ENCODE results near the gene C10orf67.

Gene C10orf67

DNA sequence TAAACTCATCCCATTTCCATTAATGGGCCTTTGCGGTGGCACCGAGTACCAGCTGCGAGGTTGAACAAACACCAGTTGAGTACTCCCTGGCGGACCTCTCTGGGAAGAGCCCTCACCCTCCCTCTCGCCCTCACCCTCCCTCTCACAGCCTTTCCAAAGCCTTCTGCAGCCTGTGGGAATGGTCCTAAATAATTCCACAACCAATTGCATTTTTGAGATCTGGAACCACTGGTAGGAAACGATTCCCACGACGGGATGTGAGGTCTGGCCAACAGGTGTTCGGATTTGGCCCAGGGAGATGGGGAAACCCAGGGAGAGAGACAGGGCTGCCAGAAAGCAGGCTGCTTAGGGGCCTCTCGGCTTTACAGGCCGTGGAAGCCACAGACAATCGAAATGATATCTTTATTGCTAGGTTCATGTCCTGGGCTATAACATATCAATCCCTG, 147.2 kb downstream of the C10orf67 start:
- no peak for DNase-seq (ENCODE audit: low read depth in 2 of 2)

DNA sequence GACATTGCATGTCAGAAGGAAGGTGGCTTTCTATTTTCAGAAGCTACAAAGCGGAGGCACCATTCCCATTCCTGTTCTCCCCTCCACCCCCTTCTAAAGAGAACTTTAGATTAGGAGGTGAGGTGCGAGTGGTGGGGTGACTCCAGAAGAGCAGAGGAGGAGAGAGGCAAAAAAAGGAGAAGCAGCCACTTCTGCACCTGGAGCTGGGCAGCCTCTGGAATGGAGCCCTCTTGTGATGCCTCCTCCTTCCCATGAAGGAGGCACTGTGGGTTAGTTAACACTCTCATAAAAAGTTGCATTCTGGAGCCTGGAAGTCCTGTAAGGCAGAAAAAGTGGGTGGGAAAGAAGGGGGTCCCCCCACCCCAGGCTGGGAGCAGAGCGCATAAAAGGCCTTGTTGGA, 147.7 kb downstream of the C10orf67 start:
- no peak for DNase-seq (ENCODE audit: low read depth in 2 of 2)

DNA sequence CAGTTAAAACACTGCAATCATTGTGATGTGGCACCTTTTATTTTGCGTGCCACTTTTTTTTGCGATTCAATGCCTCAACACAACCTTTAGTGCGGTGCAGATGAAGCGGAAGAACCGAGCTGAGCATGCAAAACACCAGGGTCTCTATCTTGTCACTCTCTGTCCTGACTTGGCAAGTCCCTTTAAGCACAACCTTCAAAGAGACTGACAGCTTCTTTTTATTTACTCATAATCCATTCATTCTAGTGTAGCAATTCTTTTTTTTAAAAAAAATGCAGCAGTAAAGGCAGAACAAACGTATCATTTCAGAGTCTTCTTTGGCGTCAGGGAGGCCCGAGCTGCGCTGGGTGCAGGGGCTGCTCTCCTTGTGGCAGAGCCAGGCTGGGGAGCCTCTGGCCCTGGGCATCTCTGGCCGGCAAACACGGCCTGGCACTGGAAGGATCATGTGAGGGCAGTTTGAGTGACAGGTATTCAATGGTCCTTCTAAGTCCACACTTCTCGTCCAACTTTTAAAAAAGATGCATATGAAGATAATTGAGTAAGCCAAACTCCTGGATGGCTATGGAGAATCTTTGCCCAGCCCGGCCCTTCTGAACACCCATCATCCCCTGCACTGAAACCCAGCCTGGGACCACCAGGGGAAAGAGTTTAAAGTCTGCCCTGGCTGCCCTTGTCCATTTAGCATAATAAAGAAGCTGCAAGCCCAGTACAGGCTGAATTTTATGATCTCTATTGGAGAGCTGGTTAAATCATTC, 148.6 kb downstream of the C10orf67 start:
- no peak for DNase-seq (ENCODE audit: low read depth in 2 of 2)

DNA sequence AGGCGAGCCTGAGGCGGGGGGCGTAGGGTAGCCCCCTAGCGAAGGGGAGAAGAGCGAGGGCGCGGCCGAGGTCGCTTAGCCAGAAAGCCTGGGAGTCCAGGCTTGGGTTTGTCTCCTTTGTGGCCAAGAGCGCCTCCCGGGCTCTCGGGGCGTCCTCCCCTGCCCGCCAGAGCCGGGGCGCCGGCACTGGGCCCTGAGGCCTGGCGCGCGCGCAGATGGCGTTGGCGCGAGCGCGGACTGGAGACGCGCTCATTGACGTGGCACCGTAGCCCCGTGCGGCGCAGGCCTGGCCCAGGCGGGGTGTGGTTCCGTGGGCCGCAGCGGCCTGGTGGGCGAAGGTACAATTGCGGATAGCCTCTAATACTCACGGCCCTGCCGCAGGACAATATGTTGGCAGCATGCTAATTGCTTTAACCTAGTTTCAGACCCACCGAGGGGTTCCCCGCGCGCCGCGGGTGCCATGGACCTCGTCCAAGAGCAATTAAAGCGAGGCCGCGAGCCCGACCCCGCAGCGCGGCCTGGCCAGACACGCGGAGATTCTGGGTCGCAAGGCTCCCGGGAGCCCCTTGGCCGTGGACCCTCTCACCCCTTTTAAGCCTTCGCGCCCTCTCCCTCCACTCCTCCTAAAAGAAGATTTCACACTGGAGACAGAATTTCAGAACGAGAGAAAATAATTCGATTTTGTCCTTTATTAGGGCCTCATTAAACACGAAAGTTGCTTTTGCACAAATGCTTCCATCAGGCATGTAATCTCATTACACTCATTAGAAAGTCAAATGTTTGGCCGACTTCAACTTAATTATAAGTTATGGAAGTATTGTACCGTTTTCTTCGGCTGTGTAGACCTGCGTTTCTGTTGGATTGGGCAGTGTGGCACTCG, 149.4 kb downstream of the C10orf67 start:
- no peak for DNase-seq (ENCODE audit: low read depth in 2 of 2)

DNA sequence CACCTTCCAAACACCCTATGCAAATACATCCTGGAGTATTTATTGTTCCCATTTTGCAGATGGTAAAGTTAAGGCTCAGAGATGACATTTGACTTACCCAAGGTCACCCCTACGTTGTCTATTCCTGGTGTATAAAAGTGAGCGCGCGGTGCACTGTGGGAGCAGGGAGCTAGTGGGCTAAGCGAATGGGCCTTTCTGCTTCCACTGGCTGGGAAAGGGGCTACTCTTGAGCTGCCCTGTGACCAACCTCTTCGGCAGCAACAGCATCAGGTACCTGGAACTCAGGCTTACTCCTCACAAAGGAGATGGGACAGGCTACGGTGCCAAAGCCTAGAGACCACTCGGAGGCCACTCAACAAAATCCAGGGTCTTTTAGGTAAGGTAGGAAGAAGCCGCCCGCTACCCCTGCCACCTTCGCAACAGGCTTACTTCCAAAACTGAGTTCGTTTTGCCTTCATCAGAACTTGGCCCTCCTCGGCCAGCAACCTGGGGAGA, 150.1 kb downstream of the C10orf67 start:
- no peak for DNase-seq (ENCODE audit: low read depth in 2 of 2)

DNA sequence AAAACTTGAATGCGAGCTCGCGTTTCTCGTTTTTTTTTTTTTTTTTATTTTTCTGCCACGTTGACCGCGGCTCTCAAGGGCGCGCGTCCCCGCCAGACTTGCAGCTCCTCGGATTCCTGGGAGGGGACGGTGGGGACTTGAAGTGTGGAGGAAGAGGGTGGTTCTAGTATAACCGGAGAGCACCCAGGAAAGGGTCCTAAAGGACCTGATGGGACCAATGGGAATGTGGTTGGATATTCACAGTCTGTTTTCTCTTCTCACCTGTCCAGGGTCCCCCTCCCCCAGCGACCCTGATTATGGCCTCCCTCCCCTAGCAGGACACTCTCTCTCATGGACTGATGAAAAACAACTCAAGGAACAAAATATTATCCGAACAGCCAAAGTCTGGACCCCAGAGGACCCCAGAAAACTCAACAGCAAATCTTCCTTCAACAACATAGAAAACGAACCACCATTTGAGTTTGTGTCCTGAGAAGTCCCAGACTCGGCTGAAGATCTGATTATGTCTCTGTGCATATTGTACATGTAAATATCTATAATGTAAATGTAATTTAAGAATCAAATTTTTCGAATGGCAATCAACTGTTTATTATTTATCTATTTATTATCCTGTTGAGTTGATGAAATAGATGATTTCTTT, 151.0 kb downstream of the C10orf67 start:
- DNase-seq (ENCODE audit: low read depth in 2 of 2): no peak

DNA sequence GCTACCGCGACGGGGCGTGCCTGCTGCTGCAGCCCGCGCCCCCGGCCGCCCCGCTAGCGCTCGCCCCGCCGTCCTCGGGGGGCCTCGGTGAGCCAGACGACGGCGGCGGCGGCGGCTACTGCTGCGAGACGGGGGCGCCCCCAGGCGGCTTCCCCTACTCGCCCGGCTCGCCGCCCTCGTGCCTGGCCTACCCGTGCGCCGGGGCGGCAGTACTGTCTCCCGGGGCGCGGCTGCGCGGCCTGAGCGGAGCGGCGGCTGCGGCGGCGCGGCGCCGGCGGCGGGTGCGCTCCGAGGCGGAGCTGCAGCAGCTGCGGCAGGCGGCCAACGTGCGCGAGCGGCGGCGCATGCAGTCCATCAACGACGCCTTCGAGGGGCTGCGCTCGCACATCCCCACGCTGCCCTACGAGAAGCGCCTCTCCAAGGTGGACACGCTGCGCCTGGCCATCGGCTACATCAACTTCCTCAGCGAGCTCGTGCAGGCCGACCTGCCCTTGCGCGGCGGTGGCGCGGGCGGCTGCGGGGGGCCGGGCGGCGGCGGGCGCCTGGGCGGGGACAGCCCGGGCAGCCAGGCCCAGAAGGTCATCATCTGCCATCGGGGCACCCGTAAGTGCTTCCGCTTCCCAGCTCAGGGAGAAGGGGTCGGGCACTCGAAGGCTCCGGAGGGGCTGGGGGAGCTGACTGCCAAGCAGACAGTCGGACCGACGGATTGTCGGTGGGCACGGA, 151.7 kb downstream of the C10orf67 start:
- no peak for DNase-seq (ENCODE audit: low read depth in 2 of 2)

DNA sequence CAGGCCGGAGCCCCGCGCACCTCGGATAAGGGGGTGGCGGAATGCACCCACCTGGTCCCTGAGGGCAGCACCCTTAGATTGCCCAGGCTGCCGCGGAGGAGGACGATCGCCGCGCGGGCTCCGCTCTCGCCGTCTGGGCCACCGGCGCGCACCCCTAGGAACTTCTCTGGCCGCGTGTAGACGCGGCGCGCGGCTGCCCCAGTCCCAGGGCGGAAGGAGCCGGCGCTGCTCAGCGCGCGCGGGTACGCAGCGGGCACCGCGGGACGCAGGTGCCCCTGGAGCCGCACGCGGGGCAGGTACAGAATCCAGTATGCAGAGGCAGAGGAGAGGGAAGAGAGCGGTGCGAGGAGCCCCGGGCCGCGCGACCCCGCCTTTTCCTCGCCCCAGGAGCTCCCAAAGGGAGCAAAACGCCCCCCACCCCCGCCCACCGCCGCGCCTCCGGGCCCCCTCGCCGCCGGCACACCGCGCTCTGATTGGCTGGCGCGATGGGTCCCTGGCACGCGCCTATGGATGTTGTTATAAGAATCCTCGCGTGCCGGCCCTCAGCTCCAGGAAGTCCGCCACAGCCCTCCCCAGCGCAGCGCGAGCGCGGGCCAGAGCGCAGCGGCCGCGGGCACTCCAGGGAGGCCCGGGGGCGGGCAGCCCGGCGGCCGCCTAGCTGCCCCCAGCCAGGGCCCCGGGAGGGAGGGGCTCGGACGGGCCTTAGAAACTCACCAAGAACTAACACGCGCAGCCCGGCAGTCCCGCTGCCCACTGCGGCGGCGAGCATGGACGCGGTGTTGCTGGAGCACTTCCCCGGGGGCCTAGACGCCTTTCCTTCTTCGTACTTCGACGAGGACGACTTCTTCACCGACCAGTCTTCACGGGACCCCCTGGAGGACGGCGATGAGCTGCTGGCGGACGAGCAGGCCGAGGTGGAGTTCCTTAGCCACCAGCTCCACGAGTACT, 152.6 kb downstream of the C10orf67 start, which contains the start of gene PTF1A:
Gene PTF1A (plus strand): TSS at position 549 of the 948 bp plus-strand sequence. CDS start 219 bp downstream, at position 768.
- DNase-seq (ENCODE audit: low read depth in 2 of 2): no peak

DNA sequence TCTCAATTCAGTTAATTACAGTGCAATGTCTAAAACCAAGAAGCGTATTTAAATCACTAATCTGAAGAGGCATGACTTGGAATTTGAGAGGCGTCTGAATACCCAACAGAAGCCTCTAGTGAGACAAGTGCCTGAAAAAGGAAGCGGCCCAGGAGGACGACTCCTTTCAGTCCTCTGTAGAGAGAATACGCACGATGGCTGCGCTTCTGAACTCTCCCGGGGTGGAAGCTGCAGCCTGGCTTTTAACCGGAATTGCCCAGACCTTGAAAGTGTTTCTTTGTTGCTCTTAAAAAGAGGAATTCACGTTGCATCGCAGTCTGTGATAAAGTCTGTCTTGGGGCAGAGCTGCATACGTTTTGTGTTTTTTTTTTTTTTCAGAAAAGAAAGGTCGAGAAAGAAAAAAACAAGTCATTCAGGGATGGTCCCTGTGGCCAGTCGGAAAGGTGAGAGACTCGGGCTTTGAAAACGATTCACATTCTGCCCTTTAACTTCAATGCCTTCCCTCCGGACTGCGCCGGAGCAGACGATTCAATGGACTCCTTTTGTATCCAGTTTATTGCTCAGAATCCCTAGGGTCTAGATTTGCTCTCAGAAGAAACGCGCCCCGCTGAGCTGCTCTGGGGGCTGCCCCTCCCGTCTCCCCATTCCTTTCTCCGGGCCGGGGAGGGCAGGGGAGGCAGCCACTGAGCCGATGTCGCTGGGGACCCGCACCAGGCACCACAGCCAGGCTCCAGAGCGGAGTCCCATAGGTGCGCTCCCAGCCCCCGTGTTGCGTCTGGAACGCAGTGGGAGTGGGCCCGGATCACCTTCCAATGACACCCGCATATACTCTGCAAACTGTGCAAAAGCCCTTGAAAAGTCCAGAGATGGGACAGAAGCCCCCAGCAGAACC, 153.5 kb downstream of the C10orf67 start:
- DNase-seq (ENCODE audit: low read depth in 2 of 2): no peak

DNA sequence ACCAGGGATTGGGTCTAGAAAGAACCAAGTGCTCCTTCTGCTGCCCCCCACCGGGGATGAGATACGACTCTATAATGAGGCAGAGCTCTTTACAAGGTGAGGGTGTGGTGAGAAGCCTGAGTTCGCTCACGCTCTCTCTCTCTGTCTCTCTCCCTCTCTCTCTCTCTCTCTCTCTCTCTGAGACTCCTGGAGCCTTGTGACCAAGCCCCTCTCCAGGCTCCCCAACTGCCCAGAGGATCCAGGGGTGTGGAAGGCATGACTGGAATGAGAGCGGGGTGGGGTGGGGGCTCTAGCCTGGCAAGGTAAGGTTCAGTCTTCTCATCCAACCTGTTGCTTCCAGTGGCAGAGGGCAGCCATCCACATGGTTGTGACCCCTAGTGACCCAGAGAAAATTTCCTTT, 155.6 kb downstream of the C10orf67 start:
- no peak for DNase-seq (ENCODE audit: low read depth in 2 of 2)

DNA sequence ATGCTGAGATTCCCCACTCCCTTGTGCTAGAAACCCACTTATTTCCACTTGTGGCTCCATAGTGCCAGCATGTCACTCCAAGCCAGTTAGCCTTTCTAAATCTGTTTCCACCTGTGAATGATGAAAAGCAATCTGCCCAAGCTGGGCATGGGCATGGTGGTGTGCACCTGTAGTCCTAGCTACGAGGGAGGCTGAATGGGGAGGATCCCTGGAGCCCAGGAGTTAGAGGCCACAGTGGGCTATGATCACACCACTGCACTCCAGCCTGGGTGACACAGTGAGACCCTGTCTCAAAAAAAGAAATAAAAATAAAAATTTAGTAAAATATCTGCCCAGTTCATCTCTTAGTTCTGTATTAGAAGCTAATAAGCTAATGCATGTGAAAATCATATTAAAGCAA, 157.4 kb downstream of the C10orf67 start:
- no peak for DNase-seq (ENCODE audit: low read depth in 2 of 2)

DNA sequence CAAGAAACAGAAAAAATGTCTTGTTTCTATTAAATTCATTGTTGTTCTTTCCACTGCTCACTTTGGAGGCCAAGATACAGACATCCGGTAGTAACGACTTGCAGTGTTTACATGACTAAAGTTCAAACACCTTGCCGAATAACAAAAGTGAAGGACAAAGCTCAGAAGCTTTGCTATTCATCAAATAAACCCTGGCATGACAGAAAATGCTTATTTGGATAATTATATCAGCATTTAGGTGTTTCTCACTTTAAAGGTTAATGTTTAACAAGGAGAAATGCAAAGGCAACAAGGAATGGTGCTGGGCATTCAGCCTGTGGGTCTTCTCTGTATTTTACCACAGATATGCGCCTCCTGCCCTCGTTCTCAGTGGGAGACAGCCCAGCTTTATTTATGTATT, 157.9 kb downstream of the C10orf67 start:
- no peak for DNase-seq (ENCODE audit: low read depth in 2 of 2)

DNA sequence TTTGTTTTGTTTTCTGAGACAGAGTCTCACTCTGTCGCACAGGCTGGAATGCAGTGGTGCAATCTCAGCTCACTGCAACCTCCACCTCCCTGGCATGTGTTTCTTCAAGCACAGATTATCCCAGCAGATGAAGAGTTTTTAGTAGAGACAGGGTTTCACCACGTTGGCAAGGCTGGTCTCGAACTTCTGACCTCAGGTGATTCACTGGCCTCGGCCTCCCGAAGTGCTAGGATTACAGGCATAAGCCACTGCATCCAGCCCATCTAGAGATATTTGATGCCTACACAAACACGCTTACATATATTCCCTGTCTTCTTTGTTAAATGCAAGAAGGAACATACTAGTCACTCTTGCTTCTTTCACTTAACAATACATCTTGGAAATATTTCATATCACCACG, 158.4 kb downstream of the C10orf67 start:
- no peak for DNase-seq (ENCODE audit: low read depth in 2 of 2)

DNA sequence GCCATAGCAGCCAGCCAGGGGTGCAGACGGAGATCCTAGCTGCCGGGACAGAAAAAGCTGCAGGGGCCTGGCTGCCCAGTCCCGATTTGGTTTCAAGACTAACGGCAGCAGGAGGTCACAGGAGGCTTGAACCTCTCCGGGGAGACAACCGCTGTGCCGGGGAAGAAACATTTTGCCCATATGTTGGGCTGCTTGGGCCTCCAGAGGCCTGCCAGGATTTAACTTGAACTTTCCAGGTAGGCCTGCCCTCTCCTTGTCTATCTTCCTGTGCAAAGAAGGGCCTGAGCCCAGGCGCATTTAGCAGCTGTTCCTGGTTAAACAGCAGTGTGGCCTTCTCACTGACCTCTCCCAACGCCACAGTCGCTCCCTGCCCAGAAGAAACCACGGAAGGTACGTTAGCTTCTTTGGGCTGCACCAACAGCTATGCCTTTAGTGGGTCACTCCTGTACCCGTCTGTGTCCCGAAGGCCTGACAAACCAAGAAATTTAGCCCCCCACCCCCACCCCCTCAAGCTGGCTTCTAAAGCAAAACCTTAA, 169.6 kb downstream of the C10orf67 start:
- no peak for DNase-seq (ENCODE audit: low read depth in 2 of 2)

DNA sequence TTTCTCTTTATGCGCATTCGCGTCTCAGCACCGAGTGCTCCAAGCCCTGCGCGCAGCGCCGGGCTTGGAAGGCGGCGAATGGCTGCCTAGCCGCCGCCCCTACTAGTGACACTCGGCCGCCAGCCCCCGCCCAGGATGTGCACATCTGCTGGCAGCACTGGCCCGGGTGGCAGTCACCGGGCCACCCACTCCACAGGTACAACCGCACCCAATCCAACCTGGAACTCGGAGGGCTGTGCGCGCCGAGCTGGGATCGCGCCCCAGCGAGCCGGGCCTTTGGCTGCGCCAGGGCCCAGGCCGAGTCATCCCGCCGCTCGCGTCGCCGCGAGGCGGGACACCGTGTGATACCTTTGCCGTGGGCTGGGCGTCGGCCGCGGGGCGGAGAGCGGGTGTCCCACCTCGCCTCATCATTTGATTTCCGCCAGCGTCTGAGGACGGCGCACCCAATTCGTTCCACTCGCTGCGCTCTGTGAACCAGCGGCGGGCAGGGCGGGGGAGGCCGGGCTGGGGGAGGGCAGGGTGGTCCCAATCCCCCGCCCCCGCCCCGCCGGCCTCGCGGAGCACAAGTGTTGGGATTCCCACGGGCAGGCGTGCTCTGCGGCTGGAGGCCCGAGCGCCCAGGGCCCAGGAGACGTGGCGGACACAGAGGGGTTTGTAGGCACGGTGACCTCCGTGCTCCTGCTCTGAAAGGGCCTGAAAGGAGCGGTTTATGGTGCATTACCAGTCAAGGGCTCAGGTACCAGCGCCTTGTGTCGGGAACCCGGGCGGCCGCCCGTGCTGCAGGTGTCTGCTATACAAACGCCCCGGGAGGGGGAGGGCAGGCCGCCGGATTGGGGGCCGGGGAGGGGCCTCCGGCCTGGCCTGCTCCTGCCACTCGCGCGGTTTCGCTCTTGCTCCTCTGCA, 170.3 kb downstream of the C10orf67 start:
- DNase-seq (ENCODE audit: low read depth in 2 of 2): no peak

DNA sequence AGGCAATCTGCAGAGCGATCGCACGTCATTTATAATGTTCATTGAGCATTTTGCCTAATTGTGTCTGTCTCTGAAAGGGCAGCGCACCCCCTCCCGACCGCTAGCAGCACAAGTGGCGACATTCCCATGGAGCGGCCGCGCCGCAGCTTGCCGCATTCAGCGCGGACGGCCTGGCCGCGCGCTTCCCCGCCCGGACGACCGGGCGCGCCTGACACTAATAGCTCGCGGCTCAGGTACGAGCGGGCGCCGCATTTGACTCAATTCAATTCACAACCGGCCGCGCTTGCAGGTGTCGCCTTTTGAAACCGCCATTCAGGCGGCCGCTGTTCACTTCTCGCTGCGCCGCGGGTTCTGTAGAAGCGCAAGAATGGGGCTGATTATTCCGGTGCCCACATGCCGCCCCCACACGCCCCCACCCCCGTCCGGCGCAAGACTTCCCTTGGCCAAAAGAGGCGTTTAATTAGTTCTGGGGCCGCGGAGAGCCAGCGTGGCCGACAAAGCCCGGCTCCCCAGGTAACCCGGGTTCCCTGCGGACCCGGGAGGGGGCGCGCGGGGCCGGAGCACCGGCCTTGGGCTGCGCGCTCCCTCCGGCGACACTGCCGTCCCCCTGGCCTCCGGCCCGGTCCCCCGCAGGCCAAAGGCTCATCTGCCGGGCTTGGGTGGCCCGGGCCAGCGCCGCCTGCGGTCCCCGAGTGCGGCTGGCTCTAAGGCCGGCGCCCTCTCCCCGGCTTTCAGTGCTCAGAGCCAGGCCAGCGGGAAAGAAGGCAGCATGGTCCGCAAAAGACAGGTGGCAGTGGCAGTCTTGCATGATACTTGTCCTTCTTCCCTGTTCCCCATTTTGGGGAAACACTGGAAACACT, 171.2 kb downstream of the C10orf67 start:
- no peak for DNase-seq (ENCODE audit: low read depth in 2 of 2)
